Activated CD8-positive, alpha-beta T cell treated with anti-CD3 and anti-CD28 coated beads for 36 hours (primary cell): Measurements from ENCODE around the gene ACTG1. TPM values are rescaled to one million over a fixed set of nuclear protein-coding genes. Genes with fewer than 3 reads are reported as not detected.

Experiments used
- ATAC-seq: fragments of 200-7000 bp; cut with Tn5 transposase; one replicate; pipeline ENCODE4 v1.10.0; 2021; ENCODE audit warnings: mild to moderate bottlenecking, moderate library complexity
- CTCF ChIA-PET: fragments of 350-600 bp; sonication (Branson Sonifier 250); formaldehyde crosslinking; loops from one replicate; lab custom pipeline; 2021; ENCODE audit warnings: antibody characterized with exemption; lab: Charles Lee
- POLR2A ChIA-PET: fragments of 350-600 bp; sonication (Branson Sonifier 250); formaldehyde crosslinking; loops from one replicate; lab custom pipeline; 2021; ENCODE audit warnings: antibody characterized with exemption; lab: Charles Lee
- DNase-seq: peaks from one replicate; pipeline ENCODE4 v3.0.0-alpha.2; 2020
- H3K27ac Mint-ChIP-seq: one replicate; pipeline ENCODE4 v1.8.0; 2021; ENCODE audit warnings: mild to moderate bottlenecking, mixed read lengths
- H3K27me3 Mint-ChIP-seq: one replicate; pipeline ENCODE4 v1.8.0; 2021; ENCODE audit warnings: mixed read lengths
- H3K36me3 Mint-ChIP-seq: one replicate; pipeline ENCODE4 v1.8.0; 2021; ENCODE audit warnings: low read depth, mixed read lengths
- H3K4me1 Mint-ChIP-seq: one replicate; pipeline ENCODE4 v1.8.0; 2021; ENCODE audit warnings: low read depth, mixed read lengths
- H3K4me3 Mint-ChIP-seq: one replicate; pipeline ENCODE4 v1.8.0; 2021; ENCODE audit warnings: mild to moderate bottlenecking, moderate library complexity, mixed read lengths
- H3K9me3 Mint-ChIP-seq: one replicate; pipeline ENCODE4 v1.8.0; 2021; ENCODE audit warnings: mixed read lengths
- intact Hi-C: fragments of 100-400 bp; cut with micrococcal nuclease; formaldehyde crosslinking; loops from one replicate; pipeline ENCODE4 v1.10.0; 2022
- total RNA-seq, 2 experiments: library from RNA; stranded (reverse); gene quantifications; one replicate each; pipeline ENCODE4 v1.2.3, GENCODE V29; 2021
- TF ChIP-seq, protein P1 (sequence below): fragments of 200-600 bp; IDR thresholded peaks from one replicate; pipeline ENCODE4 v1.8.0; 2022; ENCODE audit warnings: antibody characterized with exemption, mild to moderate bottlenecking

The ACTG1 gene
- total RNA-seq, 2 experiments from 2014 or later = 4,606 to 4,756 TPM

DNA sequence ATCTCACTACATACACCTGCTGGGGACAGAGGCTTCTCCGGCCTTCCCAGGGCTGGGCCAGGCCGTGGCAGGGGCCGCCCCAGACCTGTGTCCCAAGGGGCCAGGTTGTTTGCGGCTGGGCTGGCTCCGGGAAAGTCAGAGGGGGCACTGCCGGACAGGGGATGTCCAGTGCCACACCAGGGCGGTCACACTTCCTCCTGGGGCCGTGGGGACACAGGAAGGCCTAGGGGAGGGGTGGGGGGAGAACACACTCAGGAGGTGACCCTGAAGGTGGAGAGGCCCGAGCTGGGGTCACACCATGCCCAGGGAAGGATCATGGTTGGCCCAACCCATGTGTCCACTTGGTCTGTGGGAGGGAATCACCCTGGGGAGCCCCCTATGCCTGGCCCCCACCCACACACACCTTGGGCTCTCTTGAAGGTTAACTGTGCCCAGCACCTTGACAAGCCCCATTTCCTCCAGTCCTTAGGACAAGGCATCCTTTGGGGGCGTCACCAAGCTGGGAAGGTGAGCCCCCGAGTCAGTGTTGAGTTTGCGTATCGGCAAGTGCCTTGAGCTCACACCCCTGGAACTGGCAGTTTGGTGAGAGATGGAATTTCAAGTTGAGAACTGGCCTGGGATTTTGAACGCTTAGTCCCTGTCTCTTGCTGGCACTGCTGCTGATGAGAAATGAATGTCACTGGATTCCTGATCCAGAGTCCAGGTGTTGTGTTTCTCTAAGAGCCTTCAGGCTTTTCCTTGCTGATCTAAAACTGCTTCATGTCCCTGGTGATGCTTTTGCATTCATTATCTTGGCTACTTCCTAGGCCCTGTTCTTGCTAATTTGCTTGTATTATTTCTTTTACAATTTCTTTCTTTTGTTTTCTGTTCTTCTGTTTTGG is 7.7 kb upstream of the ACTG1 start:
- POLR2A ChIA-PET = interaction anchor here (1.2 to 3.8 kb wide), 2 partner anchors 16 to 31 kb away, joined by 4 to 14 read pairs; partner anchors contain the start of gene FAAP100
- H3K4me3 Mint-ChIP-seq = peak overlapping the region; percentile 35
- no peak for DNase-seq
- ATAC-seq = no peak
- TF ChIP-seq, protein P1, sequence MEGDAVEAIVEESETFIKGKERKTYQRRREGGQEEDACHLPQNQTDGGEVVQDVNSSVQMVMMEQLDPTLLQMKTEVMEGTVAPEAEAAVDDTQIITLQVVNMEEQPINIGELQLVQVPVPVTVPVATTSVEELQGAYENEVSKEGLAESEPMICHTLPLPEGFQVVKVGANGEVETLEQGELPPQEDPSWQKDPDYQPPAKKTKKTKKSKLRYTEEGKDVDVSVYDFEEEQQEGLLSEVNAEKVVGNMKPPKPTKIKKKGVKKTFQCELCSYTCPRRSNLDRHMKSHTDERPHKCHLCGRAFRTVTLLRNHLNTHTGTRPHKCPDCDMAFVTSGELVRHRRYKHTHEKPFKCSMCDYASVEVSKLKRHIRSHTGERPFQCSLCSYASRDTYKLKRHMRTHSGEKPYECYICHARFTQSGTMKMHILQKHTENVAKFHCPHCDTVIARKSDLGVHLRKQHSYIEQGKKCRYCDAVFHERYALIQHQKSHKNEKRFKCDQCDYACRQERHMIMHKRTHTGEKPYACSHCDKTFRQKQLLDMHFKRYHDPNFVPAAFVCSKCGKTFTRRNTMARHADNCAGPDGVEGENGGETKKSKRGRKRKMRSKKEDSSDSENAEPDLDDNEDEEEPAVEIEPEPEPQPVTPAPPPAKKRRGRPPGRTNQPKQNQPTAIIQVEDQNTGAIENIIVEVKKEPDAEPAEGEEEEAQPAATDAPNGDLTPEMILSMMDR = no peak
- H3K36me3 Mint-ChIP-seq = peaks cover 3% of the 10 kb centered on the region
- intact Hi-C loops = loop anchor here (5.0 kb wide), 1 partner anchor 177 kb away; no protein-coding TSS in a partner anchor
- no peak overlapping the region for H3K27ac Mint-ChIP-seq
- H3K27me3 Mint-ChIP-seq = peaks cover 1% of the 10 kb centered on the region
- peaks cover 25% of the 10 kb centered on the region for H3K4me1 Mint-ChIP-seq
- H3K9me3 Mint-ChIP-seq = no peaks in the 10 kb centered on the region
- CTCF ChIA-PET = no interaction called here

DNA sequence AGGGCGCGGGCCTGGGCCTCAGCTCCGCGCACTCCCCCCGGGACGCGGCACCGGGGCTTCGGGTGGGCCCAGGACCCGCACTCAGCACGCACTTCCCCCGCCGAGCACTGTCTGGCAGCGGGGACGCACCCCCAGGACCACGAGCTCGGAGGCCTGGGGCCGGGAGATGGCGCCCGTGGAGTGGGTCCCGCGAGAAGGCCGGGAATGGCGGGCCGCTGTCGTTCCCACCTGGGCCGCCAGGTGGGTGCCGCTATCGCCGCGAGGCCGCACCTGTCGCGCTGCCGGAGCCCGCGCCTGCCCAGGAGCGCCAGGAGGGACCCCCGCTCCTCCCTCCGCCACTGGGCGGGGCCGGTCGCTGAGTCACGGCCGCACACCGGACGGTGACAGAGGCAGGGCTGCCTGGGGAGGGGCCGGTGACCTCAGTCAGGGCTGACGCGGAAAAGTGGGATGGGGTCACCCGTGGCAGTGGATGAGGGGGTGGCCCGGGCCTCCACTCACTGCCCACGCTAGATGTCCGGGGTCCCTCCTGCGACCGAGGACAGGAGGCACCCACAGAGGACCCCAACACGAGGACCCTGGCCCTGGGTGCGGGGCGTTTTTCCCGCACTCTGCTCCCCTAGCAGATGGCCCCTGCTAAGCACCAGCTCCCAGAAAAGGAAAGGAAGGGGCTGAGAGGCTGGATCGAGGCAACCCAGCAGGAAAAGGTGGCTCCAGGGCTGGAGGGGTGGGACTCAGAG is 6.9 kb upstream of the ACTG1 start:
- Mint-ChIP-seq H3K9me3 (no peaks in the 10 kb centered on the region), H3K36me3 (peaks cover 3% of the 10 kb centered on the region), H3K27ac (no peak overlapping the region), H3K4me3 (peak overlapping the region; percentile 35), H3K4me1 (peaks cover 25% of the 10 kb centered on the region), H3K27me3 (no peaks in the 10 kb centered on the region)
- intact Hi-C loops = loop anchor here (5.0 kb wide), 1 partner anchor 178 kb away; no protein-coding TSS in a partner anchor
- TF ChIP-seq, protein P1 = peak; percentile 76
- peak; percentile 59 for ATAC-seq
- CTCF ChIA-PET = interaction anchor here (1.0 to 2.2 kb wide), 4 partner anchors 33 to 143 kb away, joined by 3 to 11 read pairs (median 6); partner anchors contain the start of gene FAAP100
- POLR2A ChIA-PET = interaction anchor here (1.1 to 3.8 kb wide), 4 partner anchors 10 to 32 kb away, joined by 6 to 14 read pairs (median 9); partner anchors contain the start of gene FAAP100
- DNase-seq = peak; percentile 78

DNA sequence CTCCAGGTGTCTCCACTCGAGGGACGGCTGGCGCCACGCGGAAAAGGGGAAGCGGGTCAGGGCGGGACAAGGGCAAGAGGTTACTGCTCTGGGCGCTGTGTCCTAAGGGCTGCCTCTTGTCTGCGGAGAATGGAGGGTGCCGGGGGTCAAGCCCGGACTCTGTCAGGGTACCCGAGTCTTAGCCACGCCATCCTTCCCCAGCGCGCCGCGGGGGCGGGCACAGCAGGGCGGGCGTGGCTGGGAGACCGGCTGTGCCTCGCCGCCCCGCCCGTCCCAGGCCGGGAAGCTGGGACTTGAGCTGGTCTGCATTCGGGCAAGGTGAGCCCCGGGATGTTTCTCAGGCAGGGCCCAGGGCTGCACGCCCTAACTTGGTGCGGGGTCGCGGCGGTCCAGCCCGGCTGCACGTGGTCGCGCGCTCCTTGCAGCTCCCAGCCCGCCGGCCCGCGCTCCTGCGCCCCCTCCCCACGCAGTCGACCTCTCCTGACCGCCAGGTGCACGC is 6.2 kb upstream of the ACTG1 start:
- peaks cover 3% of the 10 kb centered on the region for H3K36me3 Mint-ChIP-seq
- CTCF ChIA-PET = interaction anchor here (1.0 to 2.2 kb wide), 5 partner anchors 33 to 144 kb away, joined by 3 to 11 read pairs (median 5); partner anchors contain the start of gene FAAP100
- H3K9me3 Mint-ChIP-seq = no peaks in the 10 kb centered on the region
- POLR2A ChIA-PET = interaction anchor here (1.1 to 3.8 kb wide), 4 partner anchors 10 to 33 kb away, joined by 6 to 14 read pairs (median 9); partner anchors contain the start of gene FAAP100
- TF ChIP-seq, protein P1 = no peak
- intact Hi-C loops = no loop called here
- H3K27ac Mint-ChIP-seq = no peak overlapping the region
- ATAC-seq = no peak
- no peaks in the 10 kb centered on the region for H3K27me3 Mint-ChIP-seq
- H3K4me3 Mint-ChIP-seq = peak overlapping the region; percentile 21
- H3K4me1 Mint-ChIP-seq = peaks cover 25% of the 10 kb centered on the region
- DNase-seq = peak; percentile 38

DNA sequence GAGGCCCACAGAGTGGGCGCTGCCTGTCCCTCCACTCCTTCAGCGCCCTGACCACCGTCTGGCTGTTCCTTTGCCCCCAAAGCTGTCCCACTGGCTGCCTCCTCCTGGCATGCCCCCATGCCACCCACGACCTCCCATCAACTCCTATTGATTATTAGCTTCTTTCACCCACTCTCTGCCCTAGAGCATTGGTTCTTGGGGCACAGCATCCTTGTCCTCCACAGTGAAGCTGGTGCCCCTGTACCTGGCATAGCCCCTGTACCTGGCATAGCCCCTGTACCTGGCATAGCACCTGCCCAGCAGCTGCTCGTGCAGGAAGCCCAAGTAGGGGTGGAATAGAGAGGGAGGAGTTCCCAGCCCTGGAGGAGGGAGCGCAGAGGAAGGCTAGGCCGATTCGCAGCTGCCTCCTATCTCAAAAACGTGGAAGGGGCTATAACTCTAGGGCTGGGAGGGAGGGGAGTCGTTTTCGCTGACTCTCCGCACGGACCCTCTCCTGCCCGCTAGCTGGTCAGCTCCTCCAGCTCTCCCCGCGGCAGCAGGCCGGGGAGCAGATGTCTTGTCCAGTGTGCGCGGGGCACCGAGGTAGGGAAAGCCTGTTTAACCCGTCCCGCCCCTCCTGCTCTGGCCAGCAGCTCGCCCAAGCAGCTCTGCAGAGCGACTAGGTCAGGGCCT is 5.7 kb upstream of the ACTG1 start:
- POLR2A ChIA-PET = interaction anchor here (0.8 to 3.8 kb wide), 8 partner anchors 9 to 273 kb away, joined by 3 to 14 read pairs (median 3); partner anchors contain the start of genes FAAP100 and MRPL12
- ATAC-seq = no peak
- CTCF ChIA-PET = interaction anchor here (1.1 to 2.2 kb wide), 4 partner anchors 33 to 144 kb away, joined by 3 to 11 read pairs (median 6); partner anchors contain the start of gene FAAP100
- Mint-ChIP-seq H3K27ac (peak overlapping the region; percentile 46), H3K36me3 (peaks cover 3% of the 10 kb centered on the region), H3K27me3 (no peaks in the 10 kb centered on the region), H3K4me1 (peaks cover 25% of the 10 kb centered on the region), H3K9me3 (no peaks in the 10 kb centered on the region), H3K4me3 (peak overlapping the region; percentile 45)
- DNase-seq = no peak
- TF ChIP-seq, protein P1 = no peak
- intact Hi-C loops = no loop called here
